HepG2 (cell line): ENCODE results near the gene CAMK1D. TPM values are rescaled to one million over a fixed set of nuclear protein-coding genes. Genes with fewer than 3 reads are reported as not detected.

Source experiments
- ATAC-seq: fragments of 200-7000 bp; cut with Tn5 transposase; 3 replicates; pipeline ENCODE4 v1.9.1; 2020; ENCODE audit warnings: mild to moderate bottlenecking, moderate library complexity
- BruUV-seq: library from RNA; stranded (reverse); fragments of 400-500 nt; replicated peaks from 2 replicates; lab custom pipeline; 2021; lab: Mats Ljungman, UMichigan
- CTCF ChIA-PET: fragments of 300-600 bp; formaldehyde crosslinking; extraction: SDS; loops from one replicate; lab custom pipeline; 2021; ENCODE audit warnings: low total read pairs, inconsistent platforms, low intra/inter-chr PET ratio; lab: Yijun Ruan, JAX
- POLR2A ChIA-PET: fragments of 350-600 bp; sonication (Branson Sonifier 250); formaldehyde crosslinking; loops from one replicate; lab custom pipeline; 2020; ENCODE audit warnings: antibody characterized with exemption, inconsistent platforms; lab: Yijun Ruan, JAX
- DNase-seq: peaks from one replicate; pipeline ENCODE4 v3.0.0-alpha.2; 2015; ENCODE audit warnings: low spot score
- FAIRE-seq: peaks from 3 replicates; lab custom pipeline; 2011; peaks lifted over from hg19 to GRCh38; lab: Jason Lieb, UNC
- H2AFZ ChIP-seq: one replicate; pipeline ENCODE4 v1.6.1; 2011; ENCODE audit warnings: low read length, inconsistent platforms
- H3K27ac ChIP-seq: fragments of 300-600 bp; 3 replicates; pipeline ENCODE4 v1.8.0; 2011; ENCODE audit warnings: mixed run types, mild to moderate bottlenecking, mixed read lengths, low read length, inconsistent platforms; ENCODE audit not compliant: insufficient read depth; ENCODE audit errors: extremely low read length
- H3K27me3 ChIP-seq, 2 experiments: fragments of 200-600 bp in 1 of 2; 2 replicates in 1 of 2; 3 replicates in 1 of 2; pipeline versions ENCODE4 v1.6.0 to v1.8.0; 2011; ENCODE audit warnings: low read length in 2 of 2, mild to moderate bottlenecking in 2 of 2, moderate library complexity in 2 of 2, inconsistent platforms in 1 of 2; ENCODE audit not compliant: insufficient read depth in 2 of 2, control insufficient read depth in 1 of 2
- H3K36me3 ChIP-seq, 2 experiments: fragments of 200-600 bp in 1 of 2; replicated peaks in 1 of 2; 2 replicates in 1 of 2; 3 replicates in 1 of 2; pipeline versions ENCODE4 v1.5.1 to v1.8.0; 2011; ENCODE audit warnings: low read length in 2 of 2, inconsistent platforms in 1 of 2; ENCODE audit not compliant: insufficient read depth in 2 of 2, control insufficient read depth in 1 of 2
- H3K4me1 ChIP-seq: 2 replicates; pipeline ENCODE4 v1.5.1; 2012; ENCODE audit warnings: low read length, inconsistent platforms; ENCODE audit not compliant: insufficient read depth
- H3K4me2 ChIP-seq: 2 replicates; pipeline ENCODE4 v1.6.0; 2011; ENCODE audit warnings: low read depth, low read length, inconsistent platforms
- H3K4me3 ChIP-seq, 3 experiments: fragments of 200-600 bp in 1 of 3; sonication (generic), shearing (Covaris generic) in 1 of 3; replicated peaks in 1 of 3; 2 replicates each; pipeline ENCODE4 v1.5.1; 2011 to 2016; ENCODE audit warnings: low read length in 3 of 3, inconsistent platforms in 2 of 3, low read depth in 2 of 3, mild to moderate bottlenecking in 2 of 3, control low read depth in 1 of 3, mixed read lengths in 1 of 3; ENCODE audit not compliant: insufficient read depth in 1 of 3
- H3K79me2 ChIP-seq: one replicate; pipeline ENCODE4 v1.6.1; 2011; ENCODE audit warnings: low read length, inconsistent platforms; ENCODE audit not compliant: insufficient read depth
- H3K9ac ChIP-seq: 2 replicates; pipeline ENCODE4 v1.6.0; 2011; ENCODE audit warnings: mild to moderate bottlenecking, low read depth, low read length, inconsistent platforms; ENCODE audit not compliant: insufficient read depth
- H3K9me3 ChIP-seq: 2 replicates; pipeline ENCODE4 v1.5.1; 2012; ENCODE audit warnings: mild to moderate bottlenecking, low read length
- H4K20me1 ChIP-seq: 2 replicates; pipeline ENCODE4 v1.6.0; 2011; ENCODE audit warnings: inconsistent platforms, mild to moderate bottlenecking, low read length, moderate library complexity; ENCODE audit not compliant: insufficient read depth
- ERF ChIP-seq: IDR thresholded peaks from 2 replicates; pipeline ENCODE4 v1.6.1; 2018; ENCODE audit warnings: missing biosample characterization, missing genetic modification reagents
- FOSL1 ChIP-seq: sonication (generic); formaldehyde crosslinking; IDR thresholded peaks from 2 replicates; pipeline ENCODE4 v1.9.0; 2021; ENCODE audit warnings: missing genetic modification reagents, borderline replicate concordance
- FOXA1 ChIP-seq, 2 experiments: fragments of 450-650 bp in 1 of 2; sonication (generic) in 1 of 2; formaldehyde crosslinking in 1 of 2; IDR thresholded peaks; 2 replicates each; pipeline versions ENCODE4 v1.4.0 to v1.6.1; 2016 to 2020; ENCODE audit warnings: missing genetic modification reagents in 1 of 2
- HES4 ChIP-seq: sonication (generic); formaldehyde crosslinking; IDR thresholded peaks from 2 replicates; pipeline ENCODE4 v1.9.0; 2021; ENCODE audit warnings: mild to moderate bottlenecking, missing genetic modification reagents, borderline replicate concordance
- HOMEZ ChIP-seq: IDR thresholded peaks from 2 replicates; pipeline ENCODE4 v1.6.1; 2016; ENCODE audit warnings: low read depth
- MAX ChIP-seq: IDR thresholded peaks from 2 replicates; pipeline ENCODE4 v1.6.1; 2012; ENCODE audit warnings: inconsistent platforms
- PAF1 ChIP-seq: IDR thresholded peaks from 2 replicates; pipeline ENCODE4 v1.6.1; 2016; ENCODE audit warnings: missing genetic modification reagents, missing compliant biosample characterization
- PPARG ChIP-seq: conservative IDR thresholded peaks from 2 replicates; pipeline ENCODE4 v1.6.1; 2016; ENCODE audit warnings: missing biosample characterization, missing genetic modification reagents
- RBAK ChIP-seq: sonication (generic); formaldehyde crosslinking; IDR thresholded peaks from 2 replicates; pipeline ENCODE4 v1.5.1; 2020; ENCODE audit warnings: mild to moderate bottlenecking, missing genetic modification reagents
- ZBTB14 ChIP-seq: sonication (generic); formaldehyde crosslinking; IDR thresholded peaks from 2 replicates; pipeline ENCODE4 v1.4.0; 2020; ENCODE audit warnings: missing genetic modification reagents
- ZNF232 ChIP-seq: sonication (generic); formaldehyde crosslinking; IDR thresholded peaks from 2 replicates; pipeline ENCODE4 v1.4.0; 2020; ENCODE audit warnings: missing genetic modification reagents, borderline replicate concordance
- ZNF589 ChIP-seq: sonication (generic); formaldehyde crosslinking; conservative IDR thresholded peaks from 2 replicates; pipeline ENCODE4 v1.8.0; 2022; ENCODE audit warnings: mild to moderate bottlenecking, moderate library complexity, missing genetic modification reagents
- WGBS: methylation state at CpG from one replicate; pipeline ENCODE4 v1.1.6; 2017; ENCODE audit warnings: low lambda C conversion rate; 5-methylcytosine and 5-hydroxymethylcytosine counted together
- in situ Hi-C: cut with HindIII; loops from 2 replicates; pipeline ENCODE4 v1.10.0; 2017; ENCODE audit warnings: low pct_unique_long_range_greater_than_20kb; ENCODE audit not compliant: extremely low pct_ligation_motif_present
- intact Hi-C: fragments of 100-400 bp; cut with micrococcal nuclease; formaldehyde crosslinking; loops from one replicate; pipeline ENCODE4 v1.10.0; 2022; ENCODE audit not compliant: unreplicated experiment
- polyA plus RNA-seq, 8 experiments: library from polyadenylated mRNA; depleted of rRNA in 3 of 8; stranded (reverse) in 7 of 8; unstranded in 1 of 8; fragments of >200 nt; fragmentation: Illumina TruSeq in 4 of 8; extraction: Trizol in 4 of 8; gene quantifications; 2 replicates each; pipeline versions ENCODE4 v1.2.1 to v1.2.3, GENCODE V29; 2011 to 2016; ENCODE audit warnings: low read depth in 4 of 8, missing spikeins in 1 of 8, mixed read lengths in 1 of 8; ENCODE audit not compliant: insufficient read depth in 1 of 8
- total RNA-seq, 5 experiments: library from RNA; depleted of rRNA; stranded (reverse); fragments of >200 nt; fragmentation: Illumina TruSeq; extraction: Trizol; gene quantifications; 2 replicates each; pipeline ENCODE4 v1.2.3, GENCODE V29; 2016; ENCODE audit warnings: low read depth in 1 of 5
- TF ChIP-seq, protein P1 (sequence below): sonication (generic); formaldehyde crosslinking; IDR thresholded peaks from 2 replicates; pipeline ENCODE4 v1.5.0; 2020; ENCODE audit warnings: missing genetic modification reagents

Gene CAMK1D
- total and polyA plus RNA-seq, 2 of the 13 experiments (the other 11 are each of a cell fraction or from before 2014, with no cell fraction given), result under 0.01 TPM; not detected in 1

DNA sequence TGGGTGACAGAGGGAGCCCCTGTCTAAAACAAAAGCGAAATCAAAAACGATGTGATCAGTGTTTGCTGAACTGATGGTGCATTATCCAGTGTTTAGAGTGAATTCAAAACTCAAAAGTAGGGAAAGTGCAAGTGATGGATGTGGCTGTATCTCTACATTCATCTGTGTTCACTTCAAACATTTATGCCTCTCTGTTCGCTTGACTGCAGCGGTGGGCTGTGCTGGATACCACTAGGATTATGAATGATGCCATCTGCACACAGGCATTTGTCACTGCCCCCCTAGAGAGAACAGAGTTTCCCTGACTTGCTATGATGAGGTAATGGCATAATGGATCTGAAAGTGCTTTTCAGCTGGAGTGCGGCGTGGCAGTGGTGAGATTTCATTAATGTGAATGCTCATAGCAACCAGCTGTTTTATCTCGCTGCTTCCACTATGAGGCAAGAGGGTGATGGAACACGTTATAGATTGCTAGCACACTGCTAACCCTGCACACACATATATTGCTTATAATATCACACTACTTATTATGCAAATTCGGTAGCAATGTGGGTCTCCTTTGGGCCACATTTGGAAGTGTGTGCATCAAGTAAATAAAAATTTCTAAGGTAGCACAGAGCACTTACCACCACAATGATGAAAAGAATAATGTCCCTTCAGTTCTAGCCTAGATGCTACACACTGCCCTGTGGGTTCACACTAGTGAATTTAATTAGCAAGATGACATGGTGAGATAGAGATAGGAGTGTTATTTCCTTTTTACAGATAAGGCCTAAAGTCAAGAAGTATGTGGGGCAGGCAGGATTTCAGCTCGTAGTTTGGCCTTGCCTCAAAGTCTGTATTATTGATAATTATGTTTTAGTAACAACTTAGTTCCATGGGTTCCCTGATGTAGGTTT lies 164.7 kb downstream of the CAMK1D start:
- CTCF ChIA-PET, result no interaction called here
- POLR2A ChIA-PET, result no interaction called here
- WGBS, result 43% methylated on average over 10 of the region's 10 CpGs
- Histone ChIP-seq H3K79me2 (no peaks in the 10 kb centered on the region), H3K36me3 (no peaks in the 10 kb centered on the region), H4K20me1 (no peaks in the 10 kb centered on the region)
- in situ Hi-C loops, result no loop called here
- ATAC-seq, result no peak
- no peak for TF ChIP-seq FOXA1 (IDR thresholded peaks at IDR 0.05)
- no peak for TF ChIP-seq FOXA1 (CRISPR knock-in tag; IDR thresholded peaks at IDR 0.05)
- TF ChIP-seq PAF1 (CRISPR knock-in tag), result no peak
- no peak for TF ChIP-seq MAX
- no peak for TF ChIP-seq PPARG (CRISPR knock-in tag)
- TF ChIP-seq ZBTB14 (CRISPR knock-in tag), result no peak
- no peak for TF ChIP-seq ZNF589 (CRISPR knock-in tag)
- no peak for TF ChIP-seq FOSL1
- TF ChIP-seq HES4 (CRISPR knock-in tag), result no peak
- no peak for TF ChIP-seq ERF (CRISPR knock-in tag)
- no peak for TF ChIP-seq ZNF232
- no peak for TF ChIP-seq HOMEZ
- TF ChIP-seq RBAK (CRISPR knock-in tag), result no peak
- TF ChIP-seq, protein P1, sequence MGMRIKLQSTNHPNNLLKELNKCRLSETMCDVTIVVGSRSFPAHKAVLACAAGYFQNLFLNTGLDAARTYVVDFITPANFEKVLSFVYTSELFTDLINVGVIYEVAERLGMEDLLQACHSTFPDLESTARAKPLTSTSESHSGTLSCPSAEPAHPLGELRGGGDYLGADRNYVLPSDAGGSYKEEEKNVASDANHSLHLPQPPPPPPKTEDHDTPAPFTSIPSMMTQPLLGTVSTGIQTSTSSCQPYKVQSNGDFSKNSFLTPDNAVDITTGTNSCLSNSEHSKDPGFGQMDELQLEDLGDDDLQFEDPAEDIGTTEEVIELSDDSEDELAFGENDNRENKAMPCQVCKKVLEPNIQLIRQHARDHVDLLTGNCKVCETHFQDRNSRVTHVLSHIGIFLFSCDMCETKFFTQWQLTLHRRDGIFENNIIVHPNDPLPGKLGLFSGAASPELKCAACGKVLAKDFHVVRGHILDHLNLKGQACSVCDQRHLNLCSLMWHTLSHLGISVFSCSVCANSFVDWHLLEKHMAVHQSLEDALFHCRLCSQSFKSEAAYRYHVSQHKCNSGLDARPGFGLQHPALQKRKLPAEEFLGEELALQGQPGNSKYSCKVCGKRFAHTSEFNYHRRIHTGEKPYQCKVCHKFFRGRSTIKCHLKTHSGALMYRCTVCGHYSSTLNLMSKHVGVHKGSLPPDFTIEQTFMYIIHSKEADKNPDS (CRISPR knock-in tag), result no peak
- TF ChIP-seq, all 625 proteins: peak for 0
- Histone ChIP-seq H3K9me3 (no peaks in the 10 kb centered on the region), H3K4me2 (no peak overlapping the region), H3K4me3 (no peak overlapping the region), H2AFZ (no peak overlapping the region), H3K9ac (no peak overlapping the region), H3K4me1 (no peaks in the 10 kb centered on the region), H3K27ac (no peak overlapping the region), H3K27me3 (peaks cover 0 to 3% of the 10 kb centered on the region in 2 experiments; a peak in 1 of 5 replicates)
- FAIRE-seq (no peak), DNase-seq (no peak)
- BruUV-seq, result no TSS peak
- intact Hi-C loops, result no loop called here
